Kidney (tissue), 14 donors: ENCODE results near the gene FCGBP. TPM values are rescaled to one million over a fixed set of nuclear protein-coding genes. Genes with fewer than 3 reads are reported as not detected.

Experiments used
- DNase-seq, 5 donors: peaks; one replicate each; pipeline ENCODE4 v3.0.0-alpha.2; 2013 to 2020
- FAIRE-seq: peaks from 2 replicates; lab custom pipeline; 2012; peaks lifted over from hg19 to GRCh38; lab: Jason Lieb, UNC
- H3K27ac ChIP-seq, 2 donors: one replicate each; pipeline ENCODE4 v1.7.0; 2013; ENCODE audit warnings: low read depth in 2 of 2, low read length in 2 of 2, inconsistent platforms in 1 of 2
- H3K27me3 ChIP-seq: one replicate; pipeline ENCODE4 v1.7.1; 2013; ENCODE audit warnings: low read length, inconsistent platforms; ENCODE audit not compliant: control insufficient read depth, insufficient read depth
- H3K36me3 ChIP-seq, 3 donors: one replicate each; pipeline versions ENCODE4 v1.7.0 to v1.7.1; 2013; ENCODE audit warnings: low read length in 3 of 3, control low read depth in 1 of 3, inconsistent platforms in 1 of 3; ENCODE audit not compliant: insufficient read depth in 3 of 3, control insufficient read depth in 2 of 3
- H3K4me1 ChIP-seq, 3 donors: one replicate each; pipeline versions ENCODE4 v1.7.0 to v1.7.1; 2013; ENCODE audit warnings: low read length in 3 of 3, inconsistent platforms in 1 of 3, low read depth in 1 of 3; ENCODE audit not compliant: control insufficient read depth in 2 of 3, insufficient read depth in 2 of 3
- H3K4me3 ChIP-seq, 3 donors: one replicate each; pipeline versions ENCODE4 v1.7.0 to v1.8.1; 2013; ENCODE audit warnings: low read length in 3 of 3, control low read depth in 1 of 3, inconsistent platforms in 1 of 3
- H3K9ac ChIP-seq, 3 donors: one replicate each; pipeline versions ENCODE4 v1.7.0 to v1.7.1; 2013; ENCODE audit warnings: low read length in 3 of 3, control low read depth in 1 of 3, inconsistent platforms in 1 of 3
- H3K9me3 ChIP-seq, 3 donors: one replicate each; pipeline versions ENCODE4 v1.7.0 to v1.7.1; 2013; ENCODE audit warnings: low read length in 3 of 3, control low read depth in 1 of 3, inconsistent platforms in 1 of 3; ENCODE audit not compliant: control insufficient read depth in 2 of 3, insufficient read depth in 1 of 3
- intact Hi-C: fragments of 100-400 bp; cut with DNase I; formaldehyde crosslinking; loops from one replicate; pipeline ENCODE4 v1.11.1; 2022
- polyA plus RNA-seq: library from polyadenylated mRNA; stranded (reverse); fragments of 350-450 nt; fragmentation: Illumina TruSeq; extraction: RNeasy Lipid Tissue Mini Kit (QIAGEN cat#74804); gene quantifications from one replicate; pipeline ENCODE4 v1.2.3, GENCODE V29; 2014; ENCODE audit warnings: low read depth, low replicate concordance; ENCODE audit not compliant: insufficient read depth
- total RNA-seq: library from RNA; stranded (reverse); fragmentation: NEBNext Ultra II Directional; extraction: Animal tissue kit (Norgen Biotek cat#: 25700); gene quantifications from one replicate; pipeline ENCODE4 v1.2.1, GENCODE V29; 2021
- TF ChIP-seq, protein P1 (sequence below): IDR thresholded peaks from 3 replicates; pipeline ENCODE4 v1.5.1; 2012; ENCODE audit warnings: mild to moderate bottlenecking, moderate library complexity, borderline replicate concordance; ENCODE audit not compliant: insufficient read depth; ENCODE audit errors: extremely low read depth
- donor health status: control.
- donor health status: control.
- donor health status: control.
- donor health status: control.
- donor health status: control.
- donor health status: DM: yes; HTN: yes; CAD: no.
- donor health status: Normal renal cell carcinoma (clear cell type).

Gene FCGBP
- total and polyA plus RNA-seq, 2 donors from 2014 or later, result 7.6 to 51.7 TPM

DNA sequence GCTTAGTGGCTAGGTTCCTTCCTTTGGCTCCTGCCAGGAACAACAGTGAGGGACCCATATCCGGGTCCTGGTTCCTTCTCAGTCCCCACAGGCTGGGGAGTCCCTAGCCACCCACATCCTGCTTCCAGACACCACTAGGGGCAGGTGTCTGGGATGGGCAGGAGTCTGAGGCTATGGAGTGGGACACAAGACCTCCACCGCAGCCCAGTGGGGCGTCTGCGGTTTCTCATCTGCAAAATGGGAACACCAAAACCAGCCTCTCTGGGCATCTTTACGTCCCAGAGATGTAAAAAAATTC, 879 bp upstream of the FCGBP start:
- no peaks in the 10 kb centered on the region for H3K4me1 ChIP-seq
- H3K4me3 ChIP-seq, result no peak overlapping the region
- H3K36me3 ChIP-seq, result no peaks in the 10 kb centered on the region
- H3K27me3 ChIP-seq, result no peaks in the 10 kb centered on the region
- H3K9ac ChIP-seq, result no peak overlapping the region
- DNase-seq (no peak), FAIRE-seq (no peak)
- TF ChIP-seq, protein P1, sequence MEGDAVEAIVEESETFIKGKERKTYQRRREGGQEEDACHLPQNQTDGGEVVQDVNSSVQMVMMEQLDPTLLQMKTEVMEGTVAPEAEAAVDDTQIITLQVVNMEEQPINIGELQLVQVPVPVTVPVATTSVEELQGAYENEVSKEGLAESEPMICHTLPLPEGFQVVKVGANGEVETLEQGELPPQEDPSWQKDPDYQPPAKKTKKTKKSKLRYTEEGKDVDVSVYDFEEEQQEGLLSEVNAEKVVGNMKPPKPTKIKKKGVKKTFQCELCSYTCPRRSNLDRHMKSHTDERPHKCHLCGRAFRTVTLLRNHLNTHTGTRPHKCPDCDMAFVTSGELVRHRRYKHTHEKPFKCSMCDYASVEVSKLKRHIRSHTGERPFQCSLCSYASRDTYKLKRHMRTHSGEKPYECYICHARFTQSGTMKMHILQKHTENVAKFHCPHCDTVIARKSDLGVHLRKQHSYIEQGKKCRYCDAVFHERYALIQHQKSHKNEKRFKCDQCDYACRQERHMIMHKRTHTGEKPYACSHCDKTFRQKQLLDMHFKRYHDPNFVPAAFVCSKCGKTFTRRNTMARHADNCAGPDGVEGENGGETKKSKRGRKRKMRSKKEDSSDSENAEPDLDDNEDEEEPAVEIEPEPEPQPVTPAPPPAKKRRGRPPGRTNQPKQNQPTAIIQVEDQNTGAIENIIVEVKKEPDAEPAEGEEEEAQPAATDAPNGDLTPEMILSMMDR, result no peak
- no peaks in the 10 kb centered on the region for H3K9me3 ChIP-seq
- intact Hi-C loops, result no loop called here
- H3K27ac ChIP-seq, result no peak overlapping the region

- DNase-seq, result no peak
- no peaks in the 10 kb centered on the region for H3K36me3 ChIP-seq
- intact Hi-C loops, result no loop called here
- H3K9ac ChIP-seq, result no peak overlapping the region
- no peaks in the 10 kb centered on the region for H3K4me1 ChIP-seq
- H3K4me3 ChIP-seq, result no peak overlapping the region
- no peaks in the 10 kb centered on the region for H3K27me3 ChIP-seq
- no peak for FAIRE-seq
- TF ChIP-seq, protein P1, result no peak
- no peaks in the 10 kb centered on the region for H3K9me3 ChIP-seq
- H3K27ac ChIP-seq, result no peak overlapping the region
These were observed 4.7 kb downstream of the FCGBP start for GRCh38 chr19:39929750-39930149.

- DNase-seq, result no peak
- Histone ChIP-seq H3K9me3 (no peaks in the 10 kb centered on the region), H3K9ac (no peak overlapping the region), H3K4me1 (no peaks in the 10 kb centered on the region), H3K27me3 (no peaks in the 10 kb centered on the region), H3K4me3 (no peak overlapping the region), H3K36me3 (no peaks in the 10 kb centered on the region), H3K27ac (no peak overlapping the region)
- no peak for FAIRE-seq
- intact Hi-C loops, result no loop called here
- TF ChIP-seq, protein P1, result no peak
These were observed 6.1 kb downstream of the FCGBP start for GRCh38 chr19:39928357-39928725.

GRCh38 chr19:39927524-39928356, 6.7 kb downstream of the FCGBP start:
- intact Hi-C loops, result no loop called here
- Histone ChIP-seq H3K27me3 (no peaks in the 10 kb centered on the region), H3K4me1 (no peaks in the 10 kb centered on the region), H3K27ac (no peak overlapping the region), H3K4me3 (no peak overlapping the region), H3K9me3 (no peaks in the 10 kb centered on the region), H3K9ac (no peak overlapping the region), H3K36me3 (no peaks in the 10 kb centered on the region)
- FAIRE-seq (no peak), DNase-seq (no peak)
- TF ChIP-seq, protein P1, result no peak
